ENCODE results near the gene TMEM132C.

The TMEM132C gene

DNA sequence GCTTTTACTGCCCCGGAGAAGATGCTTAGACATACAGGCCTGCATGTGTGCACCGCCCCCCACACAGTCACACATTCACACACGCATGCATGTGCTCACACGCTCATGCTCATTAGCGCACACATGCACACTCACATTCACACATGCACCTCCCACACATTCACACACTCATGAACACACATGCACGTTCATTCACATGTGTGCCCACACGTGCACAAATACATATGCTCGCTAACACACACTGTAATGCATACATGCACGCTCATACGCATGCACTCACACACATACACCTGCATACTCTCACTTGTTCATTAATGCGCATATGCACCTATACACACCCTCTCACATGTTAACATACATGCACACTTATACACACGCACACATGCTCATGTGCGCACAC is 21.9 kb downstream of the TMEM132C start:
- ATAC-seq (no peak), DNase-seq (no peak)

DNA sequence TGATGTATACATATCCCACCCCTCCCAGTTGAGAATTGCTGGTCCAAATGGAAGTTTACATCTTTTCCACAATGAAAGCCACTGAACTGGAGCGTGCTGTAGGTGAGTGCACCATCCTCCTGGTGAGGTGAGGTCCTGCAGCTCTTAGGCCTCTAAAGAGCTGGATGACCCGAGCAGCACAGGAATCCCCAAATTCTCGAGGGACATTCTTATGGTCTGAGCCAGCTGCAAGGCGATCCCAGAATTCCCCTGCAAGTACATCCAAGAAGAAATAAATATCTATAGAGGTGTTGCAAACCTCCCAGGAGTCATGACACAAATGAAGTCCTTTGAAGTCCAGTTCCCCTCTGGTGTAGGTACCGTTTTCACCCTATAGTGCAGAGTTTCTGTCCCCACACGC is 24.0 kb downstream of the TMEM132C start:
- ATAC-seq: no peak
- no peak for DNase-seq

DNA sequence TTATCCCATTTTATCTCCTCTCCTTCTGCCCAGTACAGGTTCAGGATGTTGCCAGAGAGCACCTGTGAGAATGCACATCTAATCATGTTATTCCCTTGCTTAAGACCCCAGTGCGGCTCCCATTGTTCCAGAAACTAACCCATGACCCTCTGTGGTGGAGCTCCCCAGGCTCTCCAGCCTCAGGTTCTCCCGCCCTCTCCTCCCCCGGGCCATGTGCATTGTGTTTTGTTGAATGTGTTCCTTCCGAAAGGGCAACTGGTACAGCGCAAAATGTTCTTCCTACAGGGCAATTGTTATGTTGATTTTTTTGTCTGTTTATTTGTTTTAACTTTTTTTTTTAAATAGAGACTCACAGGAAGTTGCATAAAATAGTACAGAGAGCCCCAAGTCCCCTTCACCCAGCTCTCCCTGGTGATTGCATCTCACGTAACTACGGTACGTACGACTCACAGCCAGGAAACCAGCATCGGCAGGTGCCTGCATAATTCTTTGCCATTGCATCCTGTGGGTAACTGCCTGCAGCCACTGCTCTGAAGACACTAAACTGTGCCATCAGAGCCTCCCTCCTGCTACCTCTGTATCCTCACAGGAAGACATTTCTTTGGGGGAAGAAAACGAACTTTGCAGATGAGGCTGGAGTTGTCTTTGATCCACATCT is 31.2 kb downstream of the TMEM132C start:
- DNase-seq: no peak
- no peak for ATAC-seq

DNA sequence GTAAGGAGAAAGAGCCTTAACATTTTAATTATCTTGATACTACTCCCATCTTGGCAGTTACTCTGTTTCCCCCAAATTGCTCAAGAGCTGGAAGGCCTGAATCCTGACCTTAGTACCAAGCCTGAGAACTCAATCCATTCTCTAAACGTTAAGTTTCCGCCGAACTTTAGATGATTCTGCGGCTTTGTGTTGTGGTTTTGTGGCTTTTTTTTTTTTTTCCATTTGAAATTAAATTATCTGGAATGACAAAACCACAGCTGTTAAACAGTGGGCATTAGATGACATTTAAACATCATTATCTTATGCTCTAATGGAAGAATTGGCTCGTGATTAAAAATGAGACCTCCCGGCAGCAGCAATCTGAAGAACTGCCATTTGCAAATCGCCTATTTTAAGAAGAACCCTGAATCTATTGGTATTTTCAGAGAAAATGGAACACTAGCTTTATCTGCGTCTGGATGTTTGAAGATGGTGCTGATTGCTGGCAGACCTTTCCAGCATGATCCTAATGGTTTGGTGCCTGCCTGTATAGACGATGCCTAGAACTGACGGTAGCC is 38.4 kb downstream of the TMEM132C start:
- ATAC-seq: no peak
- no peak for DNase-seq

DNA sequence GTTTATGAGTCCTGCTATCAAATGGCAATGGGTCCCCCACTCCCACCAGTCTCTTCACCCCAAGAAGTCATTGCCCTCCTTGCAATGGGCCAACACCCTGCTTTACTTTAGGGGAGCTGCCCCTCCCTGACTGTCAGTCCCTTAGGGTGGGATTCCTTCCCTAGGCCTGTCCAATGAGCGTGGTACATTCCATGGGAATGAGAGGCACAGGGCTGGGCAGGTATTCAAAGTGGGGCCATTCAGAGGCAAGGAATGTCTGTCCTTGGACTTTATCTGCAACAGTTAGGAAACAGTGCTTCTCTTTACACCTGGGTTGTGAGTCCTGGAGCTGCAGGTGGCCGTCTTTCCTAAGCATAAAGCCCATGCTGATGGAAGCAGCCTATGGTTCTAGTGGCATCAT is 40.8 kb downstream of the TMEM132C start:
- ATAC-seq (no peak), DNase-seq (no peak)

DNA sequence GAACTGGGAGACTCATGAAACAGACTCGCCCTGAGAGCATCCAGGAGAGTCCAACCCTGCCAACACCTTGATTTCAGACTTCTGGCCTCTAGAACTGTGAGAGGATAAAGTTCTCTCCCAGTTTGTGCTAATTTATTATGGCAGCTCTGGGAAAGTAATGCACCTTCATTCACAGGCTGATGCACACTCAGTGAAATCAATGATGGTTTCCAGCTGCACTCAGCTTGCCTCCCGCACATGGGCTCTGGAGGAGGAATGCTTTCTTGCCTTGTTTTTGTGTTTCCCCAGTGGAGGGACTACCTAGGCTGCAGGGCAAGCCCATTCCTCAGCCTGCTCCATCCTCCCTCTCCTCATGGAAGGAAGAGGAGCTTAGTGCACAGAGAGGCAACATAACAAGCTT is 45.7 kb downstream of the TMEM132C start:
- DNase-seq: no peak
- no peak for ATAC-seq

DNA sequence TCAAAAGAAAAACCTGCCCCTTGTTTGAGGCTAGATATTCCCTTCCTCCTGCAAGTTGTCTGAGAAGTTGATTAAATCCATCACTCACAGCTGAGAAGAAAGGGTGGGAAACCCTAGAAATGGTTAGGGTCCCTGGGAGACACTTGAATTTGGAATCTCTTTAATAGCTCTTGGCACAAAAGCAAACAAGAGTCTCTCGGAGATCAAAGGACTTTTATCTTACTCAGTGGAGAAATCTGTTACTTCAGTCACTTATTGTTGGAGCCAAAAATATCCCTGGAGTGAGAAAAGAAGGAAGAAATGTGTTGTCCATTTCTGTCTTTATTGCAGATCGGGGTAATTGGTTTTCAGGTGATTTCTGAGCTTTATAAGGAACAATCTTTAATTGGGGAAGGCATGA is 47.0 kb downstream of the TMEM132C start:
- ATAC-seq: no peak
- no peak for DNase-seq

DNA sequence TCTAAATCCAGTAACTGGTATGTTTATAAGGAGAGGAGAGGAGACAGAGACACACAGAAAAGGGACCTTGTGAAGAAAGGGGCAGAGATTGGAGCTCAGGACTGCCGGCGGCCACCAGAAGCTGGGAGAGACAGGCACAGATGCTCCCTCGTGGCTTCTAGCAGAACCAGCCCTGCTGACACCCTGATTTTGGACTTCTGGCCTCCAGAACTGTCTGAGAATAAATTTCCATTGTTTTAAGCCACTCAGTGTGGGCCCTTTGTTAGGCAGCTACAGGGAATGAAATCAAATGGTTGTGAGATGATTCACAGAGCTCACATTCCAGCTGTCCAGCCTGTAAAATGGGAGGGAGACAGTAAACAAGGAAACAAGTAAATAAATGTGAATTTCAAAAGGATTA is 47.6 kb downstream of the TMEM132C start:
- ATAC-seq (no peak), DNase-seq (no peak)

DNA sequence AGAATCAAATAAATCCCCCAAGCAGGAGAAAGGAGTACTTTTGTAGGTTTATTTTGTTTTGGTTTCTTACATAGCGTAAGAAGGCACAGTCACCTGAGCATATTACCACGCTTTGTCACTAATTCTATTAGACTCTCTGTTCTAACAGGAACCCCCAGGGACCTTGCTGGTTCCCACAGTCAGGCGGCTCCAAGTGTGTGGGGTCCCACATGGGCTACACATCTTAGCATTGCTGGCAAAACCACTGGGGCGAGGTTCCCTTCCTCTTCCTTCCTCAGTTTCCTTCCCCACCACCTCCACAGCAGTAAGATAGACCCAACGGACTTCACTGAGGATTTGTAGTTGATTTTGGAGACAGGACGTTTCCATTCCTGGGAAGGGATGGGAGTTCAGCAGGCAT is 49.1 kb downstream of the TMEM132C start:
- DNase-seq (no peak), ATAC-seq (no peak)

DNA sequence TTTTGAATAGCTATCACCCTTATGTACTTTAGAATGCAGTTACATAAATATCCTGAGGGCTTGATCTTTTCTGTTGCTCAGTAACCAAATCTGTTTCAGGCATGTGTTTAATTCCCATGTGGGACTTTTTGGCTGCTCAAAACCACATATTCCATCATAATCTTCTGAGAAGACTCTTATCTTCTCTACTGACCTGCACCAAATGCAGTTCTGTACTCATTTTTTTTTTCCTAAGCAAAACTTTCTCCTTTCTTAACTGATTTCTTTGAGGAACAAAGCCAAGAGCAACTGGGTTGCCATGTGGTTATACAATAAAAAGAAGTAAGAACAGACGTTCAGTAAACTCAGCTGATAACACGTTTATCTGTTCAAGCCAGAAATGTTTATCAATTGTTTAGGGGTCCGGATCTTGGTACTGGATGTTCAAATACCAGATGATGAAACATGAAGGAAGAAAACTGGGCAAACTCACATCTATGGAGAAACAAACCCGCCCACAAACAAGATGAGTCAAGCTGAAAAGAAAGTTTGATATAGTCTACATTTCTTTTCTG is 50.1 kb downstream of the TMEM132C start:
- DNase-seq (no peak), ATAC-seq (no peak)

DNA sequence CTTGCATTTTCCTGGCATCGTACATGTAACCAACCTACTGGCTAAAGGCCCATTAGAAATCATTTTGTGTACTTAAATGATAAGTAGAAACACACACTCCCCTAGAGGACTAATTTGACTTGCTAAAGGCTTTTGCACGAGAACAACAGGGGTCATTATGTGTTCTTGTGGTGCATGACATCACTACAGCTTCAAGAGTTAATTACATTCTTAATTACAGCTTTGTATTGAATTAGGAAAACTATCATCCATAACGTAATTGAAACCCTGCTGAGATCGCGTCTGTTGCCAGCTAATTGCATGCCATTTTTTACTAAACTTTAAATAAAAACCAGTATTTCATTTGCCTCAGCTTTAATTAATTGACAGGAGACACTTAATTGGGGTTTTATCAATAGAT is 51.4 kb downstream of the TMEM132C start:
- ATAC-seq (no peak), DNase-seq (no peak)

DNA sequence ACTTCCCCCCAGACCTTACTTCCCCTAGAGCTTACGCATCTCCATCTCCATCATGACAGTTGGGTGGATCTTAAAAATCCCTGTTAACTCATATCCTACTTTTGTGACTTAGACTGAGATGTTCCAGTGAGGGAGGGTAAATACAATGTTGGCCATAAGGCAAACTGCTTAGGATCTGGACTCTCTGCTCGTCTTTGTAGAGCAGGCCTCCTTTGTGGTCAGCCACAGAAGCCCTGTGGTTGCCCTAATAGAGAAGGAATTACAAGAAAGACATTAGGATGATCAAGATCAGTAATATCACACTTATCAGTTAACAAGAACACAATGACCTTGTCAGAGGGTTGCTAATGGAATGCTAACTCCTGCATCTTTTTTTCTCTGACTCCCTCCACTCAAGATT is 52.0 kb downstream of the TMEM132C start:
- ATAC-seq: no peak

DNA sequence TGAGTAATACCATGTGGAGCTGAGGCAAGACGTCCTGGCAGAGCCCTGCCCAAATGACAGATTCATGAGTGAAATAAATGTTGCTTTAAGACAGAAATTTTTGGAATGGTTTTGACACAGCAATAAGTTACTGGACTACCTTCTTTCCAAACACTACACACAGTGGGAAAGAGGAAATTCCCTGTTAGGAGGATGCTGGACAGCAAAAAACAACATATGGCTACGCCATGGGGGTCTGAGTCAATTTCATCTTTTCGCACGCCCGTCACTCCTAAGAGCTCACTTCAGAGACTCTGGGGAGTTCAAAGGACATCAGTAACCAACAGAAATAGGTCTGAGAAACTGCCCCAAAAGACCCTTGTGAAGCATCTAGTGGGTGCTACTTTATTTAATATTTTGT is 55.4 kb downstream of the TMEM132C start:
- no peak for ATAC-seq

More for the DNA sequence above, 52.0 kb downstream of the TMEM132C start:
- DNase-seq: no peak

DNA sequence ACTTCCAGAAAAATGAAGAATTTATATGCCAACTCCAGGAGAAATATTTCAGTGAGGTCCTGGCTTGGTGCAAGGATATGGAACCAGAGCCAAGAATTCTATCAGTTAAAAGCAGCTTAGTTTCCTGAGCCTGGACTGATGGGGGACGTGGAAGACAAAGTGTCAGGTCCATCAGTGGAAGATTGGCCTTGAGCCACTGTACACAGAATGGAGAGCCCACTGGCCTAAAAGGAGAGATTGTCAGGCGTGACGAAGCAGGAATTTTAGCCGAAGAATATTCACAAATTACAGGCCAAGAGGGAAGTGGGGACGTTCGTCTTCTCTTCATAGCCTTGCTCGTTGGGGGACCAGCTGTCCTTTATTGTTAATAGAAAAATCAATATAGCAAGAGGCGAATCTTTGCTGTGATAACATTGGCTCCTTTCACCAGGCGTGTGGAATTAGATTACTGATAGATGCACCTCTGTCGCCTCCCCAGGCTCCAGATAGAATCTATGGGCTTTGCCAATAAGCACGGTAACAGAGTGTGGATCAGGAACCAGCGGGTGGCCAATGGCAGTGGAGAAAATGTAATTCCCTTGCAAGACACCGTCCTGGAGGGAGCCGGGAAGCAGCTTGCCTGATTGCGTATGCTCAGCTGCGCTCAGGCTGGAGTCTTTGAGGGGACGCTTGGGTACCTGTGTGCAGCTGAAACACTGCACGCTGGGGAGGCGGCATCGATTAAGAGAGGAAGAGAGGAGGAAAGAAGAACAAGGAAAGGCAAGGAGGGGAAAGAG is 56.4 kb downstream of the TMEM132C start:
- ATAC-seq (no peak), DNase-seq (no peak)

More for the DNA sequence above, 55.4 kb downstream of the TMEM132C start:
- DNase-seq: no peak

DNA sequence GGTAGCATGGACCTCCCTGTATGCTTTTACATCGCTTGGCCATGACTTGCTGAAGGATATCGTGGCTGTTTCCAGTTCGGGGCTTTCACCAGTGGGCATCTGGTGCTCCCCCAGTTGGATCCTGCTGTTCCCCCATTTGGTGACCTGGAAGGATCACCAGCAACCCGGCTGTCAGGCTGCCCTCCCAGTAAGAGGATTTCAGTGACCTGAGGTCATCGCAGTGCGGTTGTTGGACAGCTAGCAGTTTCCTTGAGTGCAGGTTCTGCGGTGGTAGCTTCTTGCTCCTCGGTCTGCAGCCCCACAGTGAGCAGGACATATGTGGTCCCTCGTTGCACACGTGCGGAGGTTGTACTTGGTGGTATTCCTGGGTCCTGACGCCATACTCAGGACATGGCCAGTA is 58.7 kb downstream of the TMEM132C start:
- no peak for ATAC-seq

DNA sequence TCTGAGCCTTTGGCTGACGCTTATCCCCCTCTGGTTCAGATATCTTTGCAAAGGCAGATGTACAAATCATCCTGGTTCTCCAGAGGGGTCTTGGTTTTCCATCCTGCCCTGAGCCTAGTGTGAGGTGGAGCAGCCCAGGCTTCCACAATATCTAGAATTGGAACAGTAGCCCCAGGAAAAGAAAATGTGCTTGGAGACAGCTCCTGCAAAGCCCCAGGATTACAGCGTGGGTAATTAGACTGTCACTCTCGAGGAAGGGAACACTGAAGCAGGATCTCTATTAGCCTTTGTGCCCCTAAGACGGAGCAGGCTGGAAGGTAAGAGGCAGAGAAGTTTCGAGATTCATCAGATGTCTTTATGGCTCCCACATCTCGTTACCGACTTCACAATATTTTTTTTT is 59.4 kb downstream of the TMEM132C start:
- no peak for ATAC-seq
- no peak for DNase-seq

More for the DNA sequence above, 58.7 kb downstream of the TMEM132C start:
- no peak for DNase-seq

DNA sequence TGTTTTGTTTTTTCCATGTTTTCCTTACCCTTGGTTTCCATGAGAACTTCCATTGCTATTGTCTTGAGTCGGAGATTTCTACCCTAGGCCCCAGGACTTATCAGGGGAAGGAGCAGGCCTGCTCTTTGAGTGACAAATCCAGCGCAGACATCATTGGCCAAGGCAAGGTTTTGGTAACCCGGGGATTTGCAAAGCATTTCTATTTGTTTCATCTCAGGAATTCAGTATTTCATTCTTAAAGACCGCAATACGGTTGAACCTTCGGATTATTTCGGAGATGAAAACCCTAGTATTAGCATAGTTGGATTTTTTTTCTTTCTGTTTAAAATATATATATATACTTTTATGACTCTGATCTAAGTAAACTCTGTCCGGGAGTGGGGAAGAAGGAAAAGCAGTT is 62.0 kb downstream of the TMEM132C start:
- ATAC-seq: no peak
- DNase-seq: no peak

DNA sequence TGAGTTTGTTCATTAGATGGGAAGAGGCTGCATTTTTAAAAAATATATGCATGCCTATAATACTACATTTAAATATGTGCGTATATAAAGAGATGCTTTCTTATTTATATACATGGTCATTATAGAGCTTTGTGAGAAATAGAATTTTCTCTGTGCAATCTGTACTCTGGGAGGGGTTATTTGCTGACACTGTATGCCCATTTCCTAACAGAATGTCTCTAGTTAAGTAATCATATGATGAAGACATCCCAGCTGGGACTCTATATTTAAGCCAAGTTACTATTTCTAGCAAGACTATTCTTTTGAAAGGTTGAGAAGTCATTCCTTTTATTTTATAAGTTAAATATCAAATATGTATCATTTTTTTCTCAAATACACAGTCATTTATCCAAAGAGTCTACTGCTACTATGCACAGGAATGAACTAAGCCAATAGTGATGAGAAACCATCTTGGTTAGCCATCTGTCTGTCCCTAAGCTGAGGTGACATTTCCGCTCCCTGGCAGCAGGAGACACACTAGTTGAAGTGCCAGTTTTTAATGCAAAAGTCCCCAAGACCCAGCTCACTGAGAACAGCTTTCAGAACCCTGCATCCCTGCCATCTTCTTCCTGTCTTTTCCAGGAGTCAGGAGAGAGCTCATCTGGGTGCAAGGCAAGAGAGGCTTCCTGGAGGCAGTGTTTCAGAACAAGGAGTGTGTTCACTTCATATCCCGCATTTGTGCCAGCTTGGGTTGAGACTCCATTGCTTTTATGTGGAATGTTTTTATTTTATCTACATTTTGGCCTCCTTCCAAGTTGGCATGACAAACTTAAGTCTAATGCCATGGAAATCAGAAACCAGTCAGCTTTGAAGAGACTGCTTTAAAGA is 69.5 kb downstream of the TMEM132C start:
- no peak for ATAC-seq
- DNase-seq: no peak

DNA sequence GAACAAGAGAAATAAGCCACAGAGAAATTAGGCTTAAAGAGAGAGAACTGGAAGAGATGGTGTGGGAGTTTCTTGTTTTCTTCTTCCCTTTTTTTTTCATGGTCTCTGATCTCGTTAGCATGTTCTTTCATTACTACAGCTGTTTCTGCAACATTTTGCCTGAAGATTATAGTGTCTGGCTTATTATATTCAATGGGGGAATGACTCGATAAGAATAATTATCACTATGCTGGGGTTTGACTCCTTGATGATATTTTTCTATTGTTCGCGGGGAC is 70.0 kb downstream of the TMEM132C start:
- ATAC-seq (no peak), DNase-seq (no peak)

DNA sequence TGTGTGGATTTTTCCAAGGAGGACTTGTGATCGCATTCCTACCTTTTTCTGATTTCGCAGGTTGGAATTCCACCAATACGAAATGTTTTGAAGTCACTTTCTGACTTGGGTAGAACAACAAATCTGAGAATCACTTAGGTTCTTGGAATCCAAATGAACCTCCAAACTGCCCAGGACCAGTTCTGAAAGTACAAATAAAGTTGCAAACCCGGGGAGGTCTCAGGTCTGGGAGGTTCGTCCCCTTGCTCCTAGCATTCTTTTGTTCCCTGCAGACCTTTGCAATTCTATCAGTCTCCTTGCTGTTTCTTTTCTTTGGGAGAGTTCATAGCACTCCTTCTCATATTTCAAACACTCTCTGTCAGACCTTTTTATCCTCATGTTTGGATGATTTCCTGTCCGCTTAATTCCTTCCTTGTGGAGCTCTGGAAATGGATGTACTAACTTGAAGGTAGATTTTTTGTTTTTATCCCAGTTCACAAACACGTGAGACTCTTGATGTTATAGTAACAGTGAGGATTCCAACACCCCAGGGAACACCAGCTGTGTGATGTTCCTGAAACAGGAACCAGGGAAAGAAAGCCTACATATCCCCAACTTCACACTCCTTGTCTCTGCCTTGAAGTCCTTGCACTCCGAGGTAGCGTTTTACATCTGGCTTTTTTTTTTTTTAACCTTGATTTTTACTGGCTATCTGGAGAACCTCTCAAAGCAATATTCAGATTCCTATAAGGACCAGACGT is 70.6 kb downstream of the TMEM132C start:
- DNase-seq: no peak
- no peak for ATAC-seq

DNA sequence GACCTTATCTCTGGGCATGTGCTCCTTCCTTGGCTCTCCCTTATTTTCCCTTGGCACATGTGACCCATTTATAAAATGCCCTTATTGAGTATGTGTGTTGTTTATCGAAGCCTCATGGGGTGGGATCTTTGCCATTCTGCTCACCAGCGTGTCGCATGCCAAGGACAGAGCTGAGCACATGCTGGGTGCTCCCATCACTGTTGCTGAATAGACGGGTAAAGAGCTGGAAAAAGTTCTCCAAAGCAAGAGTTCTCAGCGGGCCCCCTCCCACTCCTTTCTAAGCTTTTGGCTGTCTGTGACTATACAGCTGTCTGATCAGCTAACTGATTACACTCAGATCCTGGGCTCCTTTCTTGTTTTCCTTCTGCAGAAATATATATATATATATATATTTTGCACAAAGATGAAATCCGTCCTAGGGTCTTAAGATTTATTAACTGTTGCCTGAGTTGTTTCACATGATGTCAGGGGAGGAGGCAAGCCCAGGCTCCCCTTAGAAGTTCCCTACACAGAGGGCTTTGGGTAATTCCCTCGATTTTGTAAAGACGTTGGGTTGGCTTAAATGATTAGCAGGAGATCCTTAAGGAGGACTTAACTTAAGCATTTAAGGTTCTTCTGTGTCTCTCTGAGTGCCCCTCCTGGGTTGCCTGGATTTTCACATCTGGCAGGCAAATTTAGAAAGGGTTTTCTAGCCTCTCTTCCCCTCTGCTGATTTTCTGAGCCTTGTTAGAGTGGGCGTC is 71.6 kb downstream of the TMEM132C start:
- DNase-seq (no peak), ATAC-seq (no peak)
